HepG2 (cell line): ENCODE data around the gene RAB36. TPM values are rescaled to one million over a fixed set of nuclear protein-coding genes. Genes with fewer than 3 reads are reported as not detected.

Experiments used
- ATAC-seq: fragments of 200-7000 bp; cut with Tn5 transposase; 3 replicates; pipeline ENCODE4 v1.9.1; 2020; ENCODE audit warnings: mild to moderate bottlenecking, moderate library complexity
- BruUV-seq: library from RNA; stranded (reverse); fragments of 400-500 nt; replicated peaks from 2 replicates; lab custom pipeline; 2021; lab: Mats Ljungman, UMichigan
- CTCF ChIA-PET: fragments of 300-600 bp; formaldehyde crosslinking; extraction: SDS; loops from one replicate; lab custom pipeline; 2021; ENCODE audit warnings: low total read pairs, inconsistent platforms, low intra/inter-chr PET ratio; lab: Yijun Ruan, JAX
- POLR2A ChIA-PET: fragments of 350-600 bp; sonication (Branson Sonifier 250); formaldehyde crosslinking; loops from one replicate; lab custom pipeline; 2020; ENCODE audit warnings: antibody characterized with exemption, inconsistent platforms; lab: Yijun Ruan, JAX
- DNase-seq: peaks from one replicate; pipeline ENCODE4 v3.0.0-alpha.2; 2015; ENCODE audit warnings: low spot score
- FAIRE-seq: peaks from 3 replicates; lab custom pipeline; 2011; peaks lifted over from hg19 to GRCh38; lab: Jason Lieb, UNC
- H2AFZ ChIP-seq: one replicate; pipeline ENCODE4 v1.6.1; 2011; ENCODE audit warnings: low read length, inconsistent platforms
- H3K27ac ChIP-seq: fragments of 300-600 bp; 3 replicates; pipeline ENCODE4 v1.8.0; 2011; ENCODE audit warnings: mixed run types, mild to moderate bottlenecking, mixed read lengths, low read length, inconsistent platforms; ENCODE audit not compliant: insufficient read depth; ENCODE audit errors: extremely low read length
- H3K27me3 ChIP-seq, 2 experiments: fragments of 200-600 bp in 1 of 2; 2 replicates in 1 of 2; 3 replicates in 1 of 2; pipeline versions ENCODE4 v1.6.0 to v1.8.0; 2011; ENCODE audit warnings: low read length in 2 of 2, mild to moderate bottlenecking in 2 of 2, moderate library complexity in 2 of 2, inconsistent platforms in 1 of 2; ENCODE audit not compliant: insufficient read depth in 2 of 2, control insufficient read depth in 1 of 2
- H3K36me3 ChIP-seq, 2 experiments: fragments of 200-600 bp in 1 of 2; replicated peaks in 1 of 2; 2 replicates in 1 of 2; 3 replicates in 1 of 2; pipeline versions ENCODE4 v1.5.1 to v1.8.0; 2011; ENCODE audit warnings: low read length in 2 of 2, inconsistent platforms in 1 of 2; ENCODE audit not compliant: insufficient read depth in 2 of 2, control insufficient read depth in 1 of 2
- H3K4me1 ChIP-seq: 2 replicates; pipeline ENCODE4 v1.5.1; 2012; ENCODE audit warnings: low read length, inconsistent platforms; ENCODE audit not compliant: insufficient read depth
- H3K4me2 ChIP-seq: 2 replicates; pipeline ENCODE4 v1.6.0; 2011; ENCODE audit warnings: low read depth, low read length, inconsistent platforms
- H3K4me3 ChIP-seq, 3 experiments: fragments of 200-600 bp in 1 of 3; sonication (generic), shearing (Covaris generic) in 1 of 3; replicated peaks in 1 of 3; 2 replicates each; pipeline ENCODE4 v1.5.1; 2011 to 2016; ENCODE audit warnings: low read length in 3 of 3, inconsistent platforms in 2 of 3, low read depth in 2 of 3, mild to moderate bottlenecking in 2 of 3, control low read depth in 1 of 3, mixed read lengths in 1 of 3; ENCODE audit not compliant: insufficient read depth in 1 of 3
- H3K79me2 ChIP-seq: one replicate; pipeline ENCODE4 v1.6.1; 2011; ENCODE audit warnings: low read length, inconsistent platforms; ENCODE audit not compliant: insufficient read depth
- H3K9ac ChIP-seq: 2 replicates; pipeline ENCODE4 v1.6.0; 2011; ENCODE audit warnings: mild to moderate bottlenecking, low read depth, low read length, inconsistent platforms; ENCODE audit not compliant: insufficient read depth
- H3K9me3 ChIP-seq: 2 replicates; pipeline ENCODE4 v1.5.1; 2012; ENCODE audit warnings: mild to moderate bottlenecking, low read length
- H4K20me1 ChIP-seq: 2 replicates; pipeline ENCODE4 v1.6.0; 2011; ENCODE audit warnings: inconsistent platforms, mild to moderate bottlenecking, low read length, moderate library complexity; ENCODE audit not compliant: insufficient read depth
- MEIS2 ChIP-seq: sonication (generic); formaldehyde crosslinking; IDR thresholded peaks from 2 replicates; pipeline ENCODE4 v1.9.0; 2021; ENCODE audit warnings: mild to moderate bottlenecking, missing genetic modification reagents
- RERE ChIP-seq: IDR thresholded peaks from 2 replicates; pipeline ENCODE4 v1.6.1; 2016; ENCODE audit warnings: low read depth, missing genetic modification reagents, missing compliant biosample characterization
- SAFB2 ChIP-seq: sonication (generic); formaldehyde crosslinking; IDR thresholded peaks from 2 replicates; pipeline ENCODE4 v1.5.1; 2020; ENCODE audit warnings: missing genetic modification reagents, low read depth, mild to moderate bottlenecking, borderline replicate concordance
- USF2 ChIP-seq, 2 experiments: sonication (generic) in 1 of 2; formaldehyde crosslinking in 1 of 2; IDR thresholded peaks; 2 replicates each; pipeline versions ENCODE4 v1.5.1 to v1.6.1; 2011 to 2020; ENCODE audit warnings: borderline replicate concordance in 1 of 2, low read depth in 1 of 2, low read length in 1 of 2, mild to moderate bottlenecking in 1 of 2, missing genetic modification reagents in 1 of 2, moderate library complexity in 1 of 2
- XBP1 ChIP-seq: sonication (generic); formaldehyde crosslinking; IDR thresholded peaks from 2 replicates; pipeline ENCODE4 v1.5.0; 2020; ENCODE audit warnings: missing genetic modification reagents
- ZNF251 ChIP-seq: sonication (generic); formaldehyde crosslinking; IDR thresholded peaks from 2 replicates; pipeline ENCODE4 v1.9.0; 2021; ENCODE audit warnings: mild to moderate bottlenecking, missing genetic modification reagents
- ZNF441 ChIP-seq: sonication (generic); formaldehyde crosslinking; IDR thresholded peaks from 2 replicates; pipeline ENCODE4 v1.7.0; 2021; ENCODE audit warnings: missing genetic modification reagents, borderline replicate concordance
- WGBS: methylation state at CpG from one replicate; pipeline ENCODE4 v1.1.6; 2017; ENCODE audit warnings: low lambda C conversion rate; 5-methylcytosine and 5-hydroxymethylcytosine counted together
- in situ Hi-C: cut with HindIII; loops from 2 replicates; pipeline ENCODE4 v1.10.0; 2017; ENCODE audit warnings: low pct_unique_long_range_greater_than_20kb; ENCODE audit not compliant: extremely low pct_ligation_motif_present
- intact Hi-C: fragments of 100-400 bp; cut with micrococcal nuclease; formaldehyde crosslinking; loops from one replicate; pipeline ENCODE4 v1.10.0; 2022; ENCODE audit not compliant: unreplicated experiment
- polyA plus RNA-seq, 8 experiments: library from polyadenylated mRNA; depleted of rRNA in 3 of 8; stranded (reverse) in 7 of 8; unstranded in 1 of 8; fragments of >200 nt; fragmentation: Illumina TruSeq in 4 of 8; extraction: Trizol in 4 of 8; gene quantifications; 2 replicates each; pipeline versions ENCODE4 v1.2.1 to v1.2.3, GENCODE V29; 2011 to 2016; ENCODE audit warnings: low read depth in 4 of 8, missing spikeins in 1 of 8, mixed read lengths in 1 of 8; ENCODE audit not compliant: insufficient read depth in 1 of 8
- total RNA-seq, 5 experiments: library from RNA; depleted of rRNA; stranded (reverse); fragments of >200 nt; fragmentation: Illumina TruSeq; extraction: Trizol; gene quantifications; 2 replicates each; pipeline ENCODE4 v1.2.3, GENCODE V29; 2016; ENCODE audit warnings: low read depth in 1 of 5
- TF ChIP-seq, protein P1 (sequence below): IDR thresholded peaks from 2 replicates; pipeline ENCODE4 v1.6.1; 2012; ENCODE audit warnings: low read length, improper control_type of control experiment

The RAB36 gene
- total and polyA plus RNA-seq, 2 of the 13 experiments (the other 11 are each of a cell fraction or from before 2014, with no cell fraction given), result 0.24 to 0.86 TPM

GRCh38 chr22:23155831-23156230, 10.6 kb downstream of the RAB36 start (continued):
- no peak for TF ChIP-seq RERE

DNA sequence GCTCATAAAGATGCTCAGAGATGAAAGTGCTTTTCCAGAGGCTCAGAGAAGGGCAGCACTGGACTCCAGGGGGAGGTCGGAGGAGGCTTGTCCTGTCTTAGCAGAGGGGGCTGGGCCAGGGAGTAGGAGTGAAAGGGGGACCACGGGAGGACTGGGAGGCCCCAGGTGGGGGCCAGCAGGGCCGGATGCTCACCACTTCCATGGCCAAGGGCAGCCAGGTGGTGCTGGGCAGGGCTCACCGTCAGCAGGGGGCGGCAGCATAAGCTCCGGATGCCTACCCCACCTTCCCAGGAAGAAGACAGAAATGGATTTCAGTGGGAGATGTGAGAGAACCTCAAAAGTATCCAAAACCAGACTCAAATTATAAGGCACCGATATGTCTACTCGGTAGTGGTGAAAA, 11.0 kb downstream of the RAB36 start:
- Histone ChIP-seq H3K27me3 (no peaks in the 10 kb centered on the region; a peak in 1 of 5 replicates), H2AFZ (no peak overlapping the region), H3K4me1 (peaks cover 100% of the 10 kb centered on the region), H4K20me1 (no peaks in the 10 kb centered on the region), H3K9me3 (no peaks in the 10 kb centered on the region), H3K4me3 (peak overlapping the region in 1 of 3 experiments; percentile 71; a peak in 2 of 6 replicates), H3K4me2 (peak overlapping the region; percentile 95), H3K79me2 (no peaks in the 10 kb centered on the region), H3K36me3 (no peaks in the 10 kb centered on the region), H3K27ac (no peak overlapping the region), H3K9ac (peak overlapping the region; percentile 30; the same call in 1 of the 2 replicates)
- WGBS, result 9% methylated on average over 8 of the region's 8 CpGs
- POLR2A ChIA-PET, result interaction anchor here (0.6 to 2.5 kb wide), 3 partner anchors 11 to 125 kb away, joined by 4 to 12 read pairs (median 5); partner anchors contain the start of genes RAB36 and RSPH14
- BruUV-seq, result no TSS peak
- DNase-seq, result no peak
- FAIRE-seq, result no peak
- in situ Hi-C loops, result loop anchor here (25.0 kb wide), 1 partner anchor 406 kb away; no protein-coding TSS in a partner anchor
- intact Hi-C loops, result no loop called here
- CTCF ChIA-PET, result interaction anchor here (1.7 kb wide), 1 partner anchor 18 kb away, joined by 5 read pairs; no protein-coding TSS in a partner anchor
- peak; percentile 40 for ATAC-seq
- TF ChIP-seq ZNF251, result no peak
- no peak for TF ChIP-seq ZNF441
- TF ChIP-seq, protein P1, sequence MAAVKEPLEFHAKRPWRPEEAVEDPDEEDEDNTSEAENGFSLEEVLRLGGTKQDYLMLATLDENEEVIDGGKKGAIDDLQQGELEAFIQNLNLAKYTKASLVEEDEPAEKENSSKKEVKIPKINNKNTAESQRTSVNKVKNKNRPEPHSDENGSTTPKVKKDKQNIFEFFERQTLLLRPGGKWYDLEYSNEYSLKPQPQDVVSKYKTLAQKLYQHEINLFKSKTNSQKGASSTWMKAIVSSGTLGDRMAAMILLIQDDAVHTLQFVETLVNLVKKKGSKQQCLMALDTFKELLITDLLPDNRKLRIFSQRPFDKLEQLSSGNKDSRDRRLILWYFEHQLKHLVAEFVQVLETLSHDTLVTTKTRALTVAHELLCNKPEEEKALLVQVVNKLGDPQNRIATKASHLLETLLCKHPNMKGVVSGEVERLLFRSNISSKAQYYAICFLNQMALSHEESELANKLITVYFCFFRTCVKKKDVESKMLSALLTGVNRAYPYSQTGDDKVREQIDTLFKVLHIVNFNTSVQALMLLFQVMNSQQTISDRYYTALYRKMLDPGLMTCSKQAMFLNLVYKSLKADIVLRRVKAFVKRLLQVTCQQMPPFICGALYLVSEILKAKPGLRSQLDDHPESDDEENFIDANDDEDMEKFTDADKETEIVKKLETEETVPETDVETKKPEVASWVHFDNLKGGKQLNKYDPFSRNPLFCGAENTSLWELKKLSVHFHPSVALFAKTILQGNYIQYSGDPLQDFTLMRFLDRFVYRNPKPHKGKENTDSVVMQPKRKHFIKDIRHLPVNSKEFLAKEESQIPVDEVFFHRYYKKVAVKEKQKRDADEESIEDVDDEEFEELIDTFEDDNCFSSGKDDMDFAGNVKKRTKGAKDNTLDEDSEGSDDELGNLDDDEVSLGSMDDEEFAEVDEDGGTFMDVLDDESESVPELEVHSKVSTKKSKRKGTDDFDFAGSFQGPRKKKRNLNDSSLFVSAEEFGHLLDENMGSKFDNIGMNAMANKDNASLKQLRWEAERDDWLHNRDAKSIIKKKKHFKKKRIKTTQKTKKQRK, result no peak
- TF ChIP-seq MEIS2, result no peak
- TF ChIP-seq USF2 (IDR thresholded peaks at IDR 0.05; ENCODE audit: low read depth, low read length), result no peak
- TF ChIP-seq USF2 (CRISPR knock-in tag; IDR thresholded peaks at IDR 0.05; ENCODE audit: borderline replicate concordance), result no peak
- TF ChIP-seq SAFB2, result no peak
- no peak for TF ChIP-seq XBP1
